OCI-M1 (cell line): ENCODE data around the gene PTGFRN.
A peak's percentile ranks its signal among the peaks of the same experiment; 100 is the strongest.

Experiments used
- DNase-seq: peaks from one replicate; lab custom pipeline; 2025; lab: John Stamatoyannopoulos, UW

PTGFRN gene

GRCh38 chr1:116944613-116945012, 34.9 kb downstream of the PTGFRN start:
- DNase-seq = no peak

- no peak for DNase-seq
Measured at GRCh38 chr1:116945421-116945820, 35.7 kb downstream of the PTGFRN start.

DNA sequence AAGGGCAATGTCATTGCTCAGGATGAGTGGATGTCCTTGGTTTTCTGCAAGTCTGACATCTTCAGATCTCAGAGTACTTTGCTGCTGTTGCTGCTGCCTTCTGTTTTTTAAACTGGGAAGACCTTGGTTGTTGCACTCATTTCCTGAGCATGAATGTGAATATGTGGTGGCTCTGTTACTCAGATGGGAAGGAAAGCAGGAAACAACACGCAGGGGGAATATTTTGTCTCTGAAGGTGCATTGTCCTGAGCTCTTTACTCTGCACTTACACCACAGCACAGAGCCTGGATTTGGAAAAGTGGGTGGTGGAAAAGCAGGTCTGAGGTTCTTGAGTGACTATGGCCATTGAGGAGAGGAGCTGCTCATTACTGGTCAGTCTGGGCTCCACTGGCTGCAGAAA, 36.3 kb downstream of the PTGFRN start:
- no peak for DNase-seq

- DNase-seq = peak; percentile 9
Measured at GRCh38 chr1:116947092-116947860, 37.6 kb downstream of the PTGFRN start.

GRCh38 chr1:116948046-116948445, 38.3 kb downstream of the PTGFRN start:
- DNase-seq = no peak

DNA sequence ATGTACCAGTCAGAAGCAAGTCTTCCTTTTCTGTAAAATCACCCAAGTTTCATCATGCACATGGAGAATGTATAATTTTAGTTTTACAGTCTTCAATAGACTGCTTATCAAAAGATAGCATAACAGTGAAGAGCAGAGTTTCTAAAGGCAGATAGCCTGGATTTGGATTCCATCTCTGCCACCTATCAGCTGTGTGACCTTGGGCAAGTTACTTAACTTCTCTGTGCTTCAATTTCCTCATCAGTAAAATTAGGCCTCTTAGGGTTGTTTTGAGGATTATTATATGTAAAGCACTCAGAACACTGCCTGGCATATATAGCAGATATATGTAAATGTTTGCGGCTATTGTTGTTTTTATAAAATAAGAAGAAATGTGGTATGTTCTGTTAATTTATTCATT, 38.9 kb downstream of the PTGFRN start:
- no peak for DNase-seq

DNA sequence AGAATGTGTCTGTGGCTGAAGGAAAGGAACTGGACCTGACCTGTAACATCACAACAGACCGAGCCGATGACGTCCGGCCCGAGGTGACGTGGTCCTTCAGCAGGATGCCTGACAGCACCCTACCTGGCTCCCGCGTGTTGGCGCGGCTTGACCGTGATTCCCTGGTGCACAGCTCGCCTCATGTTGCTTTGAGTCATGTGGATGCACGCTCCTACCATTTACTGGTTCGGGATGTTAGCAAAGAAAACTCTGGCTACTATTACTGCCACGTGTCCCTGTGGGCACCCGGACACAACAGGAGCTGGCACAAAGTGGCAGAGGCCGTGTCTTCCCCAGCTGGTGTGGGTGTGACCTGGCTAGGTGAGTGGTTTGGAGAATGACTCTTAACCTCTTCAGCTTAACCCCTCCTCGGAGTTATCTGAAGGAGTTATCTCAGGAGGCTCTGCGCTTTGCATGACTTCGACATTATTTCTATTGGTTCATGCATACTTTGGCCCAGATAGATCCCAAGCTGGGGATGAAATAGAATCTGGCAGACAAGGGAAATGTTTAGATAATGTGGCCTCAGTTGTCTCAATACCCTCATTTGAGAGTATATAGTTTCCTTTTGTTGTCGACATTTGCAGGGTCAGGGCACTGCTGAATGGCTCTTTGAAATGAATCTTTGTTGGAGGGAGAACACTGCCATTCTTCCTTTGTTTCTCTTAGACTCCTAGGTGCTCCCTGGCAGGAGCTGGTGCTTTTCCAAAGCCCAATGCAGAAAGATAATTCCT, 39.7 kb downstream of the PTGFRN start:
- no peak for DNase-seq

GRCh38 chr1:116950517-116951199, 40.9 kb downstream of the PTGFRN start:
- no peak for DNase-seq

GRCh38 chr1:116951200-116951935, 41.7 kb downstream of the PTGFRN start:
- no peak for DNase-seq

GRCh38 chr1:116952738-116953275, 43.1 kb downstream of the PTGFRN start:
- no peak for DNase-seq

DNA sequence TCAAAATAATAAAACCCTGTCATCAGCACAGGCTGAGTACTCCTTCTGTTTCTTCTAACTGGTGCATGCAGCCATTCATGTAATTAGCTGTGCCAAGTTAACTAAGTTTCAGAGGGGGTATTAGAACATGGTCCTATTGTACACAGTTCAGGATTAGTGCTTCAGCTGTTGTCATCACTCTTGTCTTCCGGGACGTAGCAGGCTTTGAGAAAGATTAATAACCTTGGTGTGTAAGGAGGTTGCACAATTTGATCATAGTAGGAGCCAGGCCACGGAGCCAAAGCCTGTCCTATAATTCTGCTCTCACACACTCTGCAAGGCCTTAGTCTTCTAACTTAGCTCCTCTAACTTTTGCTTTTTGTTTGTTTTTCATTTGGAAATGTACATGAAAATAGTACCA, 44.7 kb downstream of the PTGFRN start:
- no peak for DNase-seq

GRCh38 chr1:116956378-116956777, 46.7 kb downstream of the PTGFRN start:
- DNase-seq = no peak

- no peak for DNase-seq
Measured at GRCh38 chr1:116957646-116958045, 47.9 kb downstream of the PTGFRN start.

DNA sequence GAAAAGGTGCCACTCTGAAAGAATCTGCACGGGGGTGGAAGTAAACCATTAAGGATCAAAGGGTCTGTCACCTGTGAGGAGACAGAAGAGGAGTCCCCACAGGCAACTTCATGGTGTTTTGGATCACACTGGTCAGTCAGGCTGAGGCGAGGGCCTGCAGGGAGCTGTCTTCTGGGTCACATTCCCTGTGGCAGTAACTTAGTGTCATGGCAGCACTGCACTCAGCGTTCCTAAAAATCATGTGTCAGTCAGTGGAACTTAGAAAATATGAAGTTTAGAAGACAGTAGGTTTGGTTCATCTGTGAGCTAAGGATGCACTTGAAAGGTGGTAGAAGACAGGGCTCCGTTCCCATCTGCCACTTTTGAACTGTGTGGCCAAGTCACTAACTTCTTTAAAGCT, 48.4 kb downstream of the PTGFRN start:
- DNase-seq = no peak

DNA sequence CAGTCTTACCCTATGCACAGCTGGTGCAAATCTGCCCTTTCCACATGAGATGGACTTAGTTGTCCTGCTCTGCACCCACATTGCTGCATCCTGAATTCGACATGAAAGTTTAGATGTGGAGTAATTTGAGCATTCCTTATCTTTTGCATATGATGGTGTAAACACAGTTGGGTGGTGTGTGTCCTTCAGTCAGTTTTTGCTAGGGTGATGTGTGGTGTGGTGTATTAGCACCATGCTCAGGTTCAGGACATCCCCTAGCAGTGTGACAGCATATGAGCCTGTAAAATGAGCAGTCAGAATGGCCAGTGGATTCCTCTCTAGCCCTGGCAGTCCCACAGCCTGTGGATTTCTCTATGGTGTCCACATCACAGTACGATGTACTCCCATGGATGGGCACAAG, 49.3 kb downstream of the PTGFRN start:
- DNase-seq = no peak

- no peak for DNase-seq
Measured at GRCh38 chr1:116961606-116962005, 51.9 kb downstream of the PTGFRN start.

DNA sequence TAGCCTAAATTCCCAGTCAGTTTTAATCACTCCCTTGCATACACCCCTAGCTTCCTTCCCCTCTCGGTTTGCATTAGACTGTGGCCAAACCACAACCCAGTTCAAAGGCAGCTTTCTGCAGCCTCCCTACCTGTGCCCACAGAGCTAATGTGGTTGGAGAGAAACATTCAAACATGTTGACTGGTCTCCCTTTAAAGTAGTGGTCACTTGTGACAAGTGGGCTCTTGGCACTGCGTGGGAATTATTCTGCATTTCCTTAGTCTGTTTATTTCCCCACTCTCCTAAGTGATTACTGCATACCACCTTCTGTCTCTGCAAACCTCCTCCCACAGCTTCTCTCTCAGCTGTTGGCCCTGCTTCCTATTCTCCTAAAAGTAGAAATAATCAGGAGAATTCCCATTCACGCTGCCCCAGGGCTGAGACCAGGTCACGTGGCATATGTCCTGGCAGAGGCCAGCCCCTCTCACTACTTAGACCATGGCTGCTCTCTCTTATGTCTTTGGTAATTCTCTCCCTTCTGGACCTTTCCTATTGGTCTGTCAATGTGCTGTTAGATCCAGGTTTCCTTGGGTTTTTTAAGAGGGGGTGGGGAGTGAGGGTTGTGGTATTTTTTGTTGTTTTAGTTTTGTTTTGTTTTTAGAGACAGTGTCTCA, 53.4 kb downstream of the PTGFRN start:
- no peak for DNase-seq

DNA sequence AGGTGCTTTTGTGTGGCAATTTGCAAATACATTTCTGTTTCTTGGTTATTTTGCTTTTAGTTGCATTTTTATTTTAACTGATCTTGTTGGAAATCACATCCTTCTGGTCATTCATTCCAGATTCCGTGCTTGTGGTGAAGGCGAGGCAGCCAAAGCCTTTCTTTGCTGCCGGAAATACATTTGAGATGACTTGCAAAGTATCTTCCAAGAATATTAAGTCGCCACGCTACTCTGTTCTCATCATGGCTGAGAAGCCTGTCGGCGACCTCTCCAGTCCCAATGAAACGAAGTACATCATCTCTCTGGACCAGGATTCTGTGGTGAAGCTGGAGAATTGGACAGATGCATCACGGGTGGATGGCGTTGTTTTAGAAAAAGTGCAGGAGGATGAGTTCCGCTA, 57.1 kb downstream of the PTGFRN start:
- DNase-seq = no peak

DNA sequence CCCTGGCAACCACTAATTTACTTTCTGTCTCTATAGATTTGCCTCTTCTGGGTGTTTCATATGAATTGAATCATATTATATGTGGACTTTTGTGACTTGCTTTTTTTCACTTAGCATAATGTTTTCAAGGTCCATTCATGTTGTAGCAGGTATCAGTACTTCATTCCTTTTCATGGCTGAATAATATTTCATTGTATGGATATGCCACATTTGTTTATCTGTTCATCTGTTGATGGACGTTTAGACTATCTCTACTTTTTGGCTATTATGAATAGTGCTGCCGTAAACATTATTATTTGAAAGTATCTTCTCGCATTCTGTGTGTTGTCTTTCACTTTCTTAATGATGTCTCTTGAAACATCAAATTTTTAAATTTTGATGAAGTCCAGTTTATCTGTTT, 59.0 kb downstream of the PTGFRN start:
- DNase-seq = no peak

DNA sequence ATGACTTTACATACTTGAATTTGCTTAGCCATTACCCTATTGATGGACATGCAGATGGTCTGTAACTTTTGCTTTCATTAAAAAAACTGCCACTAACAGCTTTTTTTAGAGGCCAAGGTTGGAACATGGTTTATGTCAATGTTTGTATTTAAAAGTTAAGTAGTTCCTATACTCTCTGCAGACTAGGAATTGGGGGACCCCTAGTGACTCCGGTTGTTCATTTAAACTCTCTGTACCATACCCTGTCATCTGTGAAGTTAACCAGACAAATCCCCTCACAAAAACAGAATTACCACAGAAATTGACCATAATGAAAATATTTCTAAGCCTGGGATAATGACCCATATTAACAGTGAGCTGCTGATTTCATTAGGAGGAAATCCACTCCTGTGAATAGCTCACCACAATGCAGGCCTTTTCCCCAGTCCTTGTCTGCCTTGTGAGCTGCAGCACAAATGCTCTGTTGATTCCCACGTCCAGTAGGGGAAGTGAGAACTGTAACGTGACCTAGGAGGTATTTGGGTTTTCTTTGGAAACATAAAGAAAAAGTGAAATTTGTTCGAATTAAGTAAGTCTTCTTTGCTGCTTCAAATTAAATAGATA, 61.6 kb downstream of the PTGFRN start:
- no peak for DNase-seq
